Measurements from ENCODE around the gene FBXW7.

FBXW7 gene

DNA sequence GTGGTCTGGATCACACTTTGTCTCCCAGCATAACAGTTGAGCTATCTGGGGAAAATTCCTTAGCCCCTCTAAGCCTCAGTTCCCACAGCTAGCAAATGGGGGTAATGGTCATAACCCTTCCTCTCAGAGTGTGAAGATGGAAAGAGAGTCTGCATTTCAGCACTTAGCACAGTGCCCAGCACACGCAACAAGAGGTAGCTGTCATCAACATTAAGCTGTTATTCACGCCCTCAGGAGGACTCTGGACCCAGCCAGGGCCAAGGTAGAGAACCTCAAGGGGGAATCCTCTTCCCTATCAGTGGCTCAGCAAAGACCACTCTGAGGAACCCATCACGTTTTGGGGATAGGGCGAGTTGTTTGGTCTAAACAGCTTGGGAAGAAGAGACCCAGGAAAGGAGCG lies 258.6 kb downstream of the FBXW7 start:
- DNase-seq, result no peak

DNA sequence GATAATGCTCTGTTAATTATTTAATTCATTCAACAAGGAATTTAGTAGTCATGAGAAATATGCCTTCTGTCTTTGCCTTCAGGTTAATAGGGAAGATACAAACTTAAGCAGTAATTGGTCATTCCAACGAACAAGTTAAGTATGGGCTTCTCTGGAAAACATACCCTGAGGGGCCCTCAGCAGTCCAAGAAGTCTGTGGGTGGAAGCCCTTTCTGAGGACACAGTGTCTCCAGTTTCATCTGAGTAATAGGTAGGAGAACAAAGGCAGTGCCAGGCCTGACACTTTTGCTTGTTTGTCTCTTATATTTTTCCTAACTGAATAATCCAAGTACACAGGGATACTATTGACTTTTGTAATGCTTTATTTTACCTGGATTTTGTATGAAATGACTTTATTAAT lies 262.5 kb downstream of the FBXW7 start:
- no peak for DNase-seq

All from Kasumi-1 (cell line).